ENCODE measurements around the gene ZNF491.

Gene ZNF491

GRCh38 chr19:11784356-11784755, 14.0 kb upstream of the ZNF491 start:
- Histone ChIP-seq H3K27ac (no peak overlapping the region), H3K9me3 (ENCODE audit: low read depth, low read length) (peaks cover 25% of the 10 kb centered on the region; the same call in 1 of the 2 replicates), H3K4me3 (no peak overlapping the region), H3K36me3 (ENCODE audit: insufficient read depth, low read length) (peaks cover 20% of the 10 kb centered on the region), H3K9ac (ENCODE audit: insufficient read length) (no peak overlapping the region)
- DNase-seq (ENCODE audit: low read depth, low spot score) = no peak
- TF ChIP-seq EZH2 (IDR thresholded peaks at IDR 0.05) = no peak
- TF ChIP-seq FOXP2 (optimal IDR thresholded peaks at IDR 0.05; ENCODE audit: control extremely low read depth, extremely low read length, insufficient read depth) = no peak
- no peak for TF ChIP-seq POLR2AphosphoS5 (IDR thresholded peaks at IDR 0.05; ENCODE audit: borderline replicate concordance, low read depth, low read length)

GRCh38 chr19:11787536-11787935, 10.8 kb upstream of the ZNF491 start:
- H3K4me3 ChIP-seq = no peak overlapping the region
- H3K9ac ChIP-seq (ENCODE audit: insufficient read length) = no peak overlapping the region
- TF ChIP-seq FOXP2 (optimal IDR thresholded peaks at IDR 0.05; ENCODE audit: control extremely low read depth, extremely low read length, insufficient read depth) = no peak
- no peak for TF ChIP-seq POLR2AphosphoS5 (IDR thresholded peaks at IDR 0.05; ENCODE audit: borderline replicate concordance, low read depth, low read length)
- TF ChIP-seq EZH2 (IDR thresholded peaks at IDR 0.05) = no peak
- no peaks in the 10 kb centered on the region for H3K36me3 ChIP-seq (ENCODE audit: insufficient read depth, low read length)
- no peak for DNase-seq (ENCODE audit: low read depth, low spot score)
- no peak overlapping the region for H3K27ac ChIP-seq
- peaks cover 6% of the 10 kb centered on the region; the same call in 1 of the 2 replicates for H3K9me3 ChIP-seq (ENCODE audit: low read depth, low read length)

GRCh38 chr19:11792942-11793341, 5.4 kb upstream of the ZNF491 start:
- no peak for TF ChIP-seq FOXP2 (optimal IDR thresholded peaks at IDR 0.05; ENCODE audit: control extremely low read depth, extremely low read length, insufficient read depth)
- no peak for TF ChIP-seq EZH2 (IDR thresholded peaks at IDR 0.05)
- no peak for TF ChIP-seq POLR2AphosphoS5 (IDR thresholded peaks at IDR 0.05; ENCODE audit: borderline replicate concordance, low read depth, low read length)
- no peak for DNase-seq (ENCODE audit: low read depth, low spot score)
- Histone ChIP-seq H3K36me3 (ENCODE audit: insufficient read depth, low read length) (no peaks in the 10 kb centered on the region), H3K9me3 (ENCODE audit: low read depth, low read length) (no peaks in the 10 kb centered on the region; the same call in 1 of the 2 replicates), H3K9ac (ENCODE audit: insufficient read length) (no peak overlapping the region), H3K27ac (no peak overlapping the region), H3K4me3 (no peak overlapping the region)

GRCh38 chr19:11797491-11797890, 832 bp upstream of the ZNF491 start:
- H3K27ac ChIP-seq = no peak overlapping the region
- no peaks in the 10 kb centered on the region for H3K36me3 ChIP-seq (ENCODE audit: insufficient read depth, low read length)
- no peak for DNase-seq (ENCODE audit: low read depth, low spot score)
- H3K9me3 ChIP-seq (ENCODE audit: low read depth, low read length) = 0 out of 2 replicates have a peak, but pooled peaks cover 4% of the 10 kb centered on the region
- H3K4me3 ChIP-seq = no peak overlapping the region
- TF ChIP-seq POLR2AphosphoS5 (IDR thresholded peaks at IDR 0.05; ENCODE audit: borderline replicate concordance, low read depth, low read length) = no peak
- no peak for TF ChIP-seq EZH2 (IDR thresholded peaks at IDR 0.05)
- no peak for TF ChIP-seq FOXP2 (optimal IDR thresholded peaks at IDR 0.05; ENCODE audit: control extremely low read depth, extremely low read length, insufficient read depth)
- H3K9ac ChIP-seq (ENCODE audit: insufficient read length) = no peak overlapping the region

- Histone ChIP-seq H3K27ac (no peak overlapping the region), H3K9ac (ENCODE audit: insufficient read length) (no peak overlapping the region), H3K4me3 (no peak overlapping the region), H3K36me3 (ENCODE audit: insufficient read depth, low read length) (no peaks in the 10 kb centered on the region), H3K9me3 (ENCODE audit: low read depth, low read length) (peaks cover 4% of the 10 kb centered on the region; the same call in 1 of the 2 replicates)
- no peak for DNase-seq (ENCODE audit: low read depth, low spot score)
- TF ChIP-seq EZH2 (IDR thresholded peaks at IDR 0.05) (no peak), POLR2AphosphoS5 (IDR thresholded peaks at IDR 0.05; ENCODE audit: borderline replicate concordance, low read depth, low read length) (no peak), FOXP2 (optimal IDR thresholded peaks at IDR 0.05; ENCODE audit: control extremely low read depth, extremely low read length, insufficient read depth) (no peak)
These were observed 8.2 kb downstream of the ZNF491 start for GRCh38 chr19:11806354-11807098.

- Histone ChIP-seq H3K4me3 (no peak overlapping the region), H3K9me3 (ENCODE audit: low read depth, low read length) (peaks cover 1% of the 10 kb centered on the region; the same call in 1 of the 2 replicates), H3K9ac (ENCODE audit: insufficient read length) (no peak overlapping the region), H3K36me3 (ENCODE audit: insufficient read depth, low read length) (no peaks in the 10 kb centered on the region), H3K27ac (no peak overlapping the region)
- no peak for DNase-seq (ENCODE audit: low read depth, low spot score)
- TF ChIP-seq FOXP2 (optimal IDR thresholded peaks at IDR 0.05; ENCODE audit: control extremely low read depth, extremely low read length, insufficient read depth) (no peak), POLR2AphosphoS5 (IDR thresholded peaks at IDR 0.05; ENCODE audit: borderline replicate concordance, low read depth, low read length) (no peak), EZH2 (IDR thresholded peaks at IDR 0.05) (no peak)
These were observed 8.7 kb downstream of the ZNF491 start for GRCh38 chr19:11807099-11807380.

- H3K4me3 ChIP-seq = peak overlapping the region; percentile 89
- H3K27ac ChIP-seq = no peak overlapping the region
- no peak for DNase-seq (ENCODE audit: low read depth, low spot score)
- H3K9ac ChIP-seq (ENCODE audit: insufficient read length) = no peak overlapping the region
- no peaks in the 10 kb centered on the region for H3K36me3 ChIP-seq (ENCODE audit: insufficient read depth, low read length)
- no peak for TF ChIP-seq FOXP2 (optimal IDR thresholded peaks at IDR 0.05; ENCODE audit: control extremely low read depth, extremely low read length, insufficient read depth)
- no peak for TF ChIP-seq EZH2 (IDR thresholded peaks at IDR 0.05)
- TF ChIP-seq POLR2AphosphoS5 (IDR thresholded peaks at IDR 0.05; ENCODE audit: borderline replicate concordance, low read depth, low read length) = no peak
- no peaks in the 10 kb centered on the region for H3K9me3 ChIP-seq (ENCODE audit: low read depth, low read length)
These were observed 15.3 kb downstream of the ZNF491 start for GRCh38 chr19:11813703-11814028.

- peak within 1 kb of the TSS; percentile 75 for H3K9ac ChIP-seq (ENCODE audit: insufficient read length)
- peak within 1 kb of the TSS; percentile 89 for H3K4me3 ChIP-seq
- TF ChIP-seq EZH2 (IDR thresholded peaks at IDR 0.05) = no peak
- TF ChIP-seq FOXP2 (optimal IDR thresholded peaks at IDR 0.05; ENCODE audit: control extremely low read depth, extremely low read length, insufficient read depth) = no peak
- peak; percentile 85 for TF ChIP-seq POLR2AphosphoS5 (IDR thresholded peaks at IDR 0.05; ENCODE audit: borderline replicate concordance, low read depth, low read length)
- H3K27ac ChIP-seq = no peak within 1 kb of the TSS
- H3K36me3 ChIP-seq (ENCODE audit: insufficient read depth, low read length) = no peaks in the 10 kb centered on the region
- H3K9me3 ChIP-seq (ENCODE audit: low read depth, low read length) = no peaks in the 10 kb centered on the region
- DNase-seq (ENCODE audit: low read depth, low spot score) = no peak
These were observed 15.8 kb downstream of the ZNF491 start, which contains the start of gene ZNF440 for GRCh38 chr19:11814029-11814699. ZNF440 (plus strand) TSS chr19:11814273; CDS start chr19:11814448, 175 bp downstream.
